ENCODE data around the gene FILIP1L. TPM values are rescaled to one million over a fixed set of nuclear protein-coding genes. Genes with fewer than 3 reads are reported as not detected.

The FILIP1L gene
- polyA plus RNA-seq, 3 donors = 0.13 to 0.40 (median 0.25) TPM

GRCh38 chr3:100020876-100021644 lies 93.2 kb downstream of the FILIP1L start:
- no peaks in the 10 kb centered on the region for H3K4me1 Mint-ChIP-seq
- no peaks in the 10 kb centered on the region for H3K27me3 Mint-ChIP-seq (ENCODE audit: low read depth in 3 of 3)
- H2AFZ ChIP-seq (ENCODE audit: insufficient read depth, low read depth, low read length, poor library complexity, severe bottlenecking) = no peak overlapping the region
- no peak overlapping the region for H3K9ac ChIP-seq (ENCODE audit: insufficient read depth, low read length, poor library complexity, severe bottlenecking)
- no peaks in the 10 kb centered on the region for H3K27me3 ChIP-seq (ENCODE audit: control insufficient read depth in 2 of 2, insufficient read depth in 2 of 2, low read length in 2 of 2)
- TF ChIP-seq CTCF (IDR thresholded peaks at IDR 0.05) = no peak
- H3K4me1 ChIP-seq (ENCODE audit: control insufficient read depth in 1 of 2, insufficient read depth in 2 of 2, low read length in 2 of 2) = no peaks in the 10 kb centered on the region
- H3K36me3 ChIP-seq (replicated peaks in 1 of 2; ENCODE audit: control insufficient read depth in 1 of 2, insufficient read depth in 2 of 2, low read length in 2 of 2) = no peaks in the 10 kb centered on the region
- H3K4me2 ChIP-seq (replicated peaks; ENCODE audit: extremely low read depth, low read length, poor library complexity, severe bottlenecking) = no peak overlapping the region
- no peaks in the 10 kb centered on the region for H3K36me3 Mint-ChIP-seq
- H4K20me1 ChIP-seq (ENCODE audit: insufficient read depth, low read length) = no peaks in the 10 kb centered on the region
- DNase-seq = no peak
- no peak overlapping the region for H3K27ac Mint-ChIP-seq
- no peaks in the 10 kb centered on the region for H3K79me2 ChIP-seq (ENCODE audit: insufficient read depth, low read length)
- 100% methylated on average over 6 of the region's 9 CpGs for WGBS (ENCODE audit: insufficient coverage)
- no peak overlapping the region for H3K4me3 Mint-ChIP-seq
- no peaks in the 10 kb centered on the region for H3K9me3 ChIP-seq (replicated peaks in 1 of 2; ENCODE audit: control insufficient read depth in 1 of 2, insufficient read depth in 1 of 2, low read length in 2 of 2)
- H3K9me3 Mint-ChIP-seq = no peaks in the 10 kb centered on the region
- no peak overlapping the region for H3K4me3 ChIP-seq (replicated peaks in 1 of 3; ENCODE audit: low read depth in 2 of 3, low read length in 3 of 3)
- H3K27ac ChIP-seq (ENCODE audit: low read depth in 1 of 2, low read length in 2 of 2) = no peak overlapping the region
- intact Hi-C loops (cut with micrococcal nuclease) = no loop called here

- Mint-ChIP-seq H3K4me1 (no peaks in the 10 kb centered on the region), H3K27ac (no peak overlapping the region), H3K4me3 (no peak overlapping the region), H3K27me3 (ENCODE audit: low read depth in 3 of 3) (no peaks in the 10 kb centered on the region), H3K9me3 (peaks cover 0 to 3% (median 0%) of the 10 kb centered on the region in 7 donors), H3K36me3 (no peaks in the 10 kb centered on the region)
- H3K4me2 ChIP-seq (replicated peaks; ENCODE audit: extremely low read depth, low read length, poor library complexity, severe bottlenecking) = no peak overlapping the region
- H3K9ac ChIP-seq (ENCODE audit: insufficient read depth, low read length, poor library complexity, severe bottlenecking) = no peak overlapping the region
- no peak overlapping the region for H3K27ac ChIP-seq (ENCODE audit: low read depth in 1 of 2, low read length in 2 of 2)
- intact Hi-C loops (cut with micrococcal nuclease) = no loop called here
- no CpG with 5 or more reads among the region's 1 CpG for WGBS (ENCODE audit: insufficient coverage)
- no peak for TF ChIP-seq CTCF (IDR thresholded peaks at IDR 0.05)
- no peak overlapping the region for H3K4me3 ChIP-seq (replicated peaks in 1 of 3; ENCODE audit: low read depth in 2 of 3, low read length in 3 of 3)
- H2AFZ ChIP-seq (ENCODE audit: insufficient read depth, low read depth, low read length, poor library complexity, severe bottlenecking) = no peak overlapping the region
- H3K79me2 ChIP-seq (ENCODE audit: insufficient read depth, low read length) = no peaks in the 10 kb centered on the region
- H3K27me3 ChIP-seq (ENCODE audit: control insufficient read depth in 2 of 2, insufficient read depth in 2 of 2, low read length in 2 of 2) = no peaks in the 10 kb centered on the region
- H4K20me1 ChIP-seq (ENCODE audit: insufficient read depth, low read length) = no peaks in the 10 kb centered on the region
- DNase-seq = no peak
- no peaks in the 10 kb centered on the region for H3K4me1 ChIP-seq (ENCODE audit: control insufficient read depth in 1 of 2, insufficient read depth in 2 of 2, low read length in 2 of 2)
- H3K36me3 ChIP-seq (replicated peaks in 1 of 2; ENCODE audit: control insufficient read depth in 1 of 2, insufficient read depth in 2 of 2, low read length in 2 of 2) = no peaks in the 10 kb centered on the region
- no peaks in the 10 kb centered on the region for H3K9me3 ChIP-seq (replicated peaks in 1 of 2; ENCODE audit: control insufficient read depth in 1 of 2, insufficient read depth in 1 of 2, low read length in 2 of 2)
Measured at GRCh38 chr3:100019719-100020118, 94.6 kb downstream of the FILIP1L start.

Measured in CD14-positive monocyte (primary cell).